ENCODE results near the gene CRBN.

- TF ChIP-seq CTCF (IDR thresholded peaks at IDR 0.05): no peak
- TF ChIP-seq SIN3A (IDR thresholded peaks at IDR 0.05; ENCODE audit: borderline replicate concordance, insufficient read depth, low read depth, low read length): no peak
- no peak for TF ChIP-seq POLR2AphosphoS5 (IDR thresholded peaks at IDR 0.05; ENCODE audit: low read depth, low read length)
These were observed 42.0 kb upstream of the CRBN start for GRCh38 chr3:3221528-3221927.
